Skeletal muscle tissue (tissue), 4 donors: ENCODE results near the gene TMCO4. TPM values are rescaled to one million over a fixed set of nuclear protein-coding genes. Genes with fewer than 3 reads are reported as not detected.
"Not testable (repeated sequence)": the region's sequence is repeated elsewhere in the genome, so short reads cannot be mapped to it uniquely, and the experiment has no call there.

Experiments
- H3K27ac ChIP-seq: one replicate; pipeline ENCODE4 v1.7.0; 2013; ENCODE audit warnings: mild to moderate bottlenecking, low read depth, low read length, inconsistent platforms
- H3K27me3 ChIP-seq, 3 donors: one replicate each; pipeline ENCODE4 v1.7.0; 2013; ENCODE audit warnings: low read length in 3 of 3; ENCODE audit not compliant: control insufficient read depth in 3 of 3, insufficient read depth in 3 of 3
- H3K36me3 ChIP-seq, 3 donors: one replicate each; pipeline ENCODE4 v1.7.0; 2013; ENCODE audit warnings: low read length in 3 of 3; ENCODE audit not compliant: control insufficient read depth in 3 of 3, insufficient read depth in 3 of 3
- H3K4me1 ChIP-seq, 3 donors: one replicate each; pipeline ENCODE4 v1.7.0; 2013; ENCODE audit warnings: low read length in 3 of 3, mild to moderate bottlenecking in 3 of 3; ENCODE audit not compliant: control insufficient read depth in 3 of 3, insufficient read depth in 3 of 3
- H3K4me3 ChIP-seq, 3 donors: one replicate each; pipeline ENCODE4 v1.7.0; 2013; ENCODE audit warnings: low read length in 3 of 3
- H3K9ac ChIP-seq, 3 donors: one replicate each; pipeline ENCODE4 v1.7.0; 2013; ENCODE audit warnings: low read length in 3 of 3, mild to moderate bottlenecking in 3 of 3, moderate library complexity in 2 of 3, low read depth in 1 of 3
- H3K9me3 ChIP-seq, 3 donors: one replicate each; pipeline ENCODE4 v1.7.0; 2013; ENCODE audit warnings: low read length in 3 of 3; ENCODE audit not compliant: control insufficient read depth in 3 of 3
- total RNA-seq: library from RNA; depleted of rRNA; stranded (reverse); fragments of >200 nt; gene quantifications from one replicate; pipeline ENCODE4 v1.2.3, GENCODE V29; 2014
- donor health status: Osteomylitis.

The TMCO4 gene
- total RNA-seq, 1 donor from 2014 or later: 2.6 TPM

GRCh38 chr1:19800076-19800804 is 524 bp upstream of the TMCO4 start:
- Histone ChIP-seq H3K36me3 (no peaks in the 10 kb centered on the region), H3K27ac (no peak overlapping the region), H3K9me3 (no peaks in the 10 kb centered on the region), H3K4me1 (peaks cover 6 to 17% (median 9%) of the 10 kb centered on the region in 3 donors), H3K9ac (peak overlapping the region; percentile 69 to 79 (median 75)), H3K27me3 (peaks cover 0 to 6% (median 0%) of the 10 kb centered on the region in 3 donors), H3K4me3 (peak overlapping the region; percentile 57 to 80 (median 76))

DNA sequence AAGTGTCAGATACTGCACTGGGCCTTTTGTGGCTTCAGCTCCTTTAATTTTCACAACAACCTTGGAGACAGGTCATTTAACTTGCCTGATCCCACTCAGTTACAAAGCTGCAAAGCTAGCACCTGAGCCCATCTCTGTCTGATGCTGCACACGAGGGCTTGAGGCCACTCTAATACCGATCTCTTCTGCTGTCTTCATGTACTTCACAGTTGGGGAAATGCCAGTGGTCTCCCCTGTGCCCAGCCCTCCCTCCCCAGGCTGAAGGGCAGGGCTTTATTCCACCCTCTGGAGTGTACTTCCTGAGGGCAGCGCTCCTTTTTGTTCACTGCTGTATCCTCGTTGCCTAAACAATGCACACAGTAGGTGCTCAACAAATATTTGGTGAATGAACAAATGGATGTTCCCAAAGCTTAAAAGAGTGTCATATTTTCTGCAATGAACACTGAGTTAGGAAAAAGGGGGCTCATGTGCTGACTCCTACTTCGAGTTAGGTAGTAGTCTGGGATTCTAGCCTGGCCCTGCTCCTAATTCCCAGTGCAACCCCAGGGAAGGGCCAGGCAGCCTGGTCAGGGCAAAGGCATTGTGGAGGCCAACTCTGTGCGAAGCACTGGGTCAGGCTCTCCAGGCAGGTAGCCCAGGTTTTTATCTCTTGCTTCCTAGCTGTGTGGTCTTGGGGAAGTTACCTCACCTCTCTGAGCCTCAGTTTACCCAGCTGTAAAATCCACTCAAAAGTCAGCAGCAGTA is 1.1 kb downstream of the TMCO4 start:
- Histone ChIP-seq H3K4me1 (peaks cover 6 to 17% (median 9%) of the 10 kb centered on the region in 3 donors), H3K27me3 (peaks cover 0 to 6% (median 0%) of the 10 kb centered on the region in 3 donors), H3K27ac (peak overlapping the region; percentile 56), H3K4me3 (peak overlapping the region; percentile 62 to 80 (median 72)), H3K36me3 (no peaks in the 10 kb centered on the region), H3K9me3 (no peaks in the 10 kb centered on the region), H3K9ac (peak overlapping the region; percentile 45 to 79 (median 70))

- peaks cover 0 to 4% (median 0%) of the 10 kb centered on the region in 3 donors for H3K36me3 ChIP-seq
- H3K9ac ChIP-seq: no peak overlapping the region
- H3K9me3 ChIP-seq: no peaks in the 10 kb centered on the region
- H3K4me3 ChIP-seq: no peak overlapping the region
- H3K27ac ChIP-seq: no peak overlapping the region
- peaks cover 0 to 6% (median 0%) of the 10 kb centered on the region in 3 donors for H3K27me3 ChIP-seq
- H3K4me1 ChIP-seq: peaks cover 6 to 17% (median 9%) of the 10 kb centered on the region in 3 donors
These were observed 1.9 kb downstream of the TMCO4 start for GRCh38 chr1:19797827-19798226.

GRCh38 chr1:19794583-19794982 is 5.1 kb downstream of the TMCO4 start:
- H3K27me3 ChIP-seq: no peaks in the 10 kb centered on the region
- H3K9ac ChIP-seq: no peak overlapping the region
- no peak overlapping the region for H3K4me3 ChIP-seq
- H3K4me1 ChIP-seq: peaks cover 6 to 12% (median 7%) of the 10 kb centered on the region in 3 donors
- H3K9me3 ChIP-seq: no peaks in the 10 kb centered on the region
- H3K36me3 ChIP-seq: peaks cover 0 to 4% (median 4%) of the 10 kb centered on the region in 3 donors
- no peak overlapping the region for H3K27ac ChIP-seq

GRCh38 chr1:19793360-19794046 is 6.2 kb downstream of the TMCO4 start:
- Histone ChIP-seq H3K9ac (no peak overlapping the region), H3K27me3 (no peaks in the 10 kb centered on the region), H3K36me3 (peaks cover 0 to 4% (median 4%) of the 10 kb centered on the region in 3 donors), H3K4me3 (no peak overlapping the region), H3K27ac (no peak overlapping the region), H3K4me1 (peaks cover 0 to 2% (median 2%) of the 10 kb centered on the region in 3 donors), H3K9me3 (no peaks in the 10 kb centered on the region)

DNA sequence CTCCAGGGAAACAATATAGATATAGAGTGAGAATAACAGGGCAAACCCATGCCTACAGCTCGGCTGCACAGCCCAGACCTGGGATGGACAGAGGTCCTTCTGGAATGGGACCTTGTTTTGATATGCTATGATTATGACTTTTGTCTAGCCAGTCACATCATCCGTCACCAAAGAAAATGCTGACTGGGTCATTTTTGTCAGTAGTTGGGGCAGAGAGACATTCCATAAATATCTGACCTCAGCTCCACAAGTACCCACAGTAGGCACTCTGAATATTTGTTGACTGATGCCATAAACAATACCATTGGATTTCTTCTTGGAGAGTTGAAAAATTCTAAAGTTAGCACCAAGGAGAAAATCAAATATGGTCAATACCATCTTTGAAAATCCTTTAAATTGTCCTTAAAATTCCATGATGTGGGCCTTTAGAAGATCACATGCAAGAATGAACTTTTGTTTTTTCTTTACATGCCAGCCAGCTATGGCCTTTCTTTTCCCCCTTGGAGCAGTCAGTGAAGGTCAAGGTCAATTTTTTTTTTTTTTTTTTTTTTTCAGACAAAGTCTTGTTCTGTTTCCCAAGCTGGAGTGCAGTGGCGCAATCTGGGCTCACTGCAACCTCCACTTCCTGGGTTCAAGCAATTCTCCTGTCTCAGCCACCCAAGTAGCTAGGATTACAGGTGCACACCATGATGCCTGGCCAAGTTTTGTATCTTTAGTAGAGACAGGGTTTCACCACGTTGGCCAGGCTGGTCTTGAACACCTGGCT is 7.3 kb downstream of the TMCO4 start:
- H3K36me3 ChIP-seq: peaks cover 0 to 4% (median 4%) of the 10 kb centered on the region in 3 donors
- no peaks in the 10 kb centered on the region for H3K4me1 ChIP-seq
- no peak overlapping the region for H3K9ac ChIP-seq
- H3K27me3 ChIP-seq: no peaks in the 10 kb centered on the region
- no peak overlapping the region for H3K4me3 ChIP-seq
- H3K27ac ChIP-seq: no peak overlapping the region
- H3K9me3 ChIP-seq: no peaks in the 10 kb centered on the region

- not testable (repeated sequence) for H3K4me3 ChIP-seq, H3K27ac ChIP-seq, H3K4me1 ChIP-seq, H3K9ac ChIP-seq, H3K9me3 ChIP-seq, H3K27me3 ChIP-seq
- H3K36me3 ChIP-seq: peaks cover 2 to 12% (median 9%) of the 10 kb centered on the region in 3 donors
These were observed 9.4 kb downstream of the TMCO4 start for GRCh38 chr1:19790061-19790975.

- Histone ChIP-seq H3K4me1 (no peaks in the 10 kb centered on the region), H3K9ac (no peak overlapping the region), H3K27me3 (no peaks in the 10 kb centered on the region), H3K9me3 (no peaks in the 10 kb centered on the region), H3K27ac (no peak overlapping the region), H3K36me3 (peaks cover 6 to 18% (median 13%) of the 10 kb centered on the region in 3 donors), H3K4me3 (no peak overlapping the region)
These were observed 12.7 kb downstream of the TMCO4 start for GRCh38 chr1:19786988-19787423.
